CD14-positive monocyte (primary cell): ENCODE data around the gene ZNF48. TPM values are rescaled to one million over a fixed set of nuclear protein-coding genes. Genes with fewer than 3 reads are reported as not detected.

Source experiments
- DNase-seq, 3 donors: peaks; one replicate each; pipeline ENCODE4 v3.0.0-alpha.2; 2011 to 2022
- H2AFZ ChIP-seq: 2 replicates; pipeline ENCODE4 v1.6.0; 2012; ENCODE audit warnings: mild to moderate bottlenecking, low read depth, low read length, inconsistent platforms; ENCODE audit not compliant: insufficient read depth, poor library complexity, severe bottlenecking
- H3K27ac ChIP-seq, 2 donors: 1 replicate in 1 of 2; 2 replicates in 1 of 2; pipeline ENCODE4 v1.5.1; 2012 to 2013; ENCODE audit warnings: low read length in 2 of 2, control low read depth in 1 of 2, inconsistent platforms in 1 of 2, low read depth in 1 of 2, mild to moderate bottlenecking in 1 of 2
- H3K27me3 ChIP-seq, 2 donors: one replicate each; pipeline versions ENCODE4 v1.6.0 to v1.6.1; 2011 to 2013; ENCODE audit warnings: low read length in 2 of 2; ENCODE audit not compliant: control insufficient read depth in 2 of 2, insufficient read depth in 2 of 2
- H3K36me3 ChIP-seq, 2 donors: replicated peaks in 1 of 2; 1 replicate in 1 of 2; 2 replicates in 1 of 2; pipeline versions ENCODE4 v1.5.1 to v1.6.1; 2012 to 2013; ENCODE audit warnings: low read length in 2 of 2, control low read depth in 1 of 2, inconsistent platforms in 1 of 2, mild to moderate bottlenecking in 1 of 2; ENCODE audit not compliant: insufficient read depth in 2 of 2, control insufficient read depth in 1 of 2
- H3K4me1 ChIP-seq, 2 donors: 1 replicate in 1 of 2; 2 replicates in 1 of 2; pipeline versions ENCODE4 v1.5.1 to v1.6.1; 2012 to 2013; ENCODE audit warnings: low read length in 2 of 2, control low read depth in 1 of 2, inconsistent platforms in 1 of 2, mild to moderate bottlenecking in 1 of 2, moderate library complexity in 1 of 2; ENCODE audit not compliant: insufficient read depth in 2 of 2, control insufficient read depth in 1 of 2
- H3K4me2 ChIP-seq: replicated peaks from 2 replicates; pipeline ENCODE3; 2012; ENCODE audit warnings: low read length, moderate library complexity, mild to moderate bottlenecking; ENCODE audit not compliant: poor library complexity, severe bottlenecking; ENCODE audit errors: extremely low read depth
- H3K4me3 ChIP-seq, 3 experiments: fragments of 200-600 bp in 1 of 3; sonication (generic) in 1 of 3; replicated peaks in 1 of 3; 1 replicate in 2 of 3; 2 replicates in 1 of 3; pipeline ENCODE4 v1.5.1; 2011 to 2013; ENCODE audit warnings: low read length in 3 of 3, mild to moderate bottlenecking in 3 of 3, control low read depth in 2 of 3, low read depth in 2 of 3, inconsistent platforms in 1 of 3, moderate library complexity in 1 of 3
- H3K79me2 ChIP-seq: 2 replicates; pipeline ENCODE4 v1.6.0; 2012; ENCODE audit warnings: mild to moderate bottlenecking, control low read depth, inconsistent platforms, low read length, moderate library complexity; ENCODE audit not compliant: insufficient read depth
- H3K9ac ChIP-seq: 2 replicates; pipeline ENCODE4 v1.6.0; 2017; ENCODE audit warnings: low read length, mild to moderate bottlenecking; ENCODE audit not compliant: insufficient read depth, poor library complexity, severe bottlenecking
- H3K9me3 ChIP-seq, 2 donors: replicated peaks in 1 of 2; 1 replicate in 1 of 2; 2 replicates in 1 of 2; pipeline versions ENCODE4 v1.5.1 to v1.6.1; 2012 to 2013; ENCODE audit warnings: low read length in 2 of 2, control low read depth in 1 of 2; ENCODE audit not compliant: control insufficient read depth in 1 of 2, insufficient read depth in 1 of 2
- H4K20me1 ChIP-seq: 2 replicates; pipeline ENCODE4 v1.6.0; 2012; ENCODE audit warnings: mild to moderate bottlenecking, low read length, control low read depth, moderate library complexity; ENCODE audit not compliant: insufficient read depth
- H3K27ac Mint-ChIP-seq, 7 donors: one replicate each; pipeline ENCODE4 v1.8.0; 2020; ENCODE audit warnings: mild to moderate bottlenecking in 7 of 7, mixed read lengths in 7 of 7, moderate library complexity in 6 of 7, inconsistent platforms in 2 of 7
- H3K27me3 Mint-ChIP-seq, 3 donors: one replicate each; pipeline ENCODE4 v1.8.0; 2021 to 2022; ENCODE audit warnings: low read depth in 3 of 3, mild to moderate bottlenecking in 3 of 3, mixed read lengths in 3 of 3, moderate library complexity in 3 of 3, inconsistent platforms in 1 of 3
- H3K36me3 Mint-ChIP-seq, 2 donors: one replicate each; pipeline ENCODE4 v1.8.0; 2020; ENCODE audit warnings: mixed read lengths in 2 of 2, inconsistent platforms in 1 of 2, mild to moderate bottlenecking in 1 of 2
- H3K4me1 Mint-ChIP-seq: one replicate; pipeline ENCODE4 v1.8.0; 2020; ENCODE audit warnings: mild to moderate bottlenecking, mixed read lengths
- H3K4me3 Mint-ChIP-seq, 2 donors: one replicate each; pipeline ENCODE4 v1.8.0; 2020; ENCODE audit warnings: mild to moderate bottlenecking in 2 of 2, mixed read lengths in 2 of 2, moderate library complexity in 1 of 2
- H3K9me3 Mint-ChIP-seq, 7 donors: one replicate each; pipeline ENCODE4 v1.8.0; 2020 to 2022; ENCODE audit warnings: mixed read lengths in 7 of 7, mild to moderate bottlenecking in 6 of 7, moderate library complexity in 6 of 7, inconsistent platforms in 2 of 7
- CTCF ChIP-seq: fragments of 200-600 bp; IDR thresholded peaks from one replicate; pipeline ENCODE4 v1.8.0; 2022; ENCODE audit warnings: antibody characterized with exemption, mild to moderate bottlenecking
- WGBS: methylation state at CpG from one replicate; pipeline ENCODE4 v1.1.5; 2013; ENCODE audit warnings: missing lambda C conversion rate; ENCODE audit not compliant: insufficient coverage; 5-methylcytosine and 5-hydroxymethylcytosine counted together
- intact Hi-C, 2 donors: fragments of 100-400 bp; cut with micrococcal nuclease; formaldehyde crosslinking; loops; one replicate each; pipeline versions ENCODE4 v1.15.0 to v1.15.1; 2023
- polyA plus RNA-seq, 3 donors: library from polyadenylated mRNA; depleted of rRNA in 1 of 3; unstranded in 2 of 3; stranded (reverse) in 1 of 3; fragments of 300-500 nt in 2 of 3; fragments of >200 nt in 1 of 3; fragmentation: Illumina TruSeq in 2 of 3; gene quantifications; 1 replicate in 2 of 3; 2 replicates in 1 of 3; pipeline ENCODE4 v1.2.3, GENCODE V29; 2012 to 2021

Gene ZNF48
- polyA plus RNA-seq, 3 donors, result 0.67 to 1.4 (median 0.93) TPM

GRCh38 chr16:30358577-30358936 is 36.7 kb upstream of the ZNF48 start:
- no peak overlapping the region for H3K9ac ChIP-seq
- peaks cover 79% of the 10 kb centered on the region for H4K20me1 ChIP-seq
- intact Hi-C loops, result loop anchor here in 1 of 2 donors (10.0 kb wide), 1 partner anchor 46 kb away; the partner anchor contains the start of gene ZNF771

More at GRCh38 chr16:30358577-30358936, 36.7 kb upstream of the ZNF48 start:
- Histone ChIP-seq H3K4me1 (peaks cover 26 to 35% of the 10 kb centered on the region in 2 donors), H3K36me3 (peaks cover 62 to 70% of the 10 kb centered on the region in 2 donors), H3K9me3 (no peaks in the 10 kb centered on the region), H3K4me3 (no peak overlapping the region), H2AFZ (no peak overlapping the region), H3K4me2 (no peak overlapping the region), H3K27ac (no peak overlapping the region), H3K27me3 (no peaks in the 10 kb centered on the region), H3K79me2 (peaks cover 75% of the 10 kb centered on the region)
- no peak for TF ChIP-seq CTCF
- no peak for DNase-seq
- no peak overlapping the region for H3K4me3 Mint-ChIP-seq
- no peaks in the 10 kb centered on the region for H3K9me3 Mint-ChIP-seq
- H3K4me1 Mint-ChIP-seq, result peaks cover 32% of the 10 kb centered on the region
- H3K36me3 Mint-ChIP-seq, result peaks cover 56 to 70% of the 10 kb centered on the region in 2 donors
- peaks cover 0 to 1% (median 0%) of the 10 kb centered on the region in 3 donors for H3K27me3 Mint-ChIP-seq
- H3K27ac Mint-ChIP-seq, result peak overlapping the region in 2 of 7 donors; percentile 22 to 28
- 93% methylated on average over 3 of the region's 9 CpGs for WGBS
